ENCODE measurements around the gene FOXK1. TPM values are rescaled to one million over a fixed set of nuclear protein-coding genes. Genes with fewer than 3 reads are reported as not detected.

FOXK1 gene
- total RNA-seq, 1 donor from 2014 or later, result 35.6 TPM

DNA sequence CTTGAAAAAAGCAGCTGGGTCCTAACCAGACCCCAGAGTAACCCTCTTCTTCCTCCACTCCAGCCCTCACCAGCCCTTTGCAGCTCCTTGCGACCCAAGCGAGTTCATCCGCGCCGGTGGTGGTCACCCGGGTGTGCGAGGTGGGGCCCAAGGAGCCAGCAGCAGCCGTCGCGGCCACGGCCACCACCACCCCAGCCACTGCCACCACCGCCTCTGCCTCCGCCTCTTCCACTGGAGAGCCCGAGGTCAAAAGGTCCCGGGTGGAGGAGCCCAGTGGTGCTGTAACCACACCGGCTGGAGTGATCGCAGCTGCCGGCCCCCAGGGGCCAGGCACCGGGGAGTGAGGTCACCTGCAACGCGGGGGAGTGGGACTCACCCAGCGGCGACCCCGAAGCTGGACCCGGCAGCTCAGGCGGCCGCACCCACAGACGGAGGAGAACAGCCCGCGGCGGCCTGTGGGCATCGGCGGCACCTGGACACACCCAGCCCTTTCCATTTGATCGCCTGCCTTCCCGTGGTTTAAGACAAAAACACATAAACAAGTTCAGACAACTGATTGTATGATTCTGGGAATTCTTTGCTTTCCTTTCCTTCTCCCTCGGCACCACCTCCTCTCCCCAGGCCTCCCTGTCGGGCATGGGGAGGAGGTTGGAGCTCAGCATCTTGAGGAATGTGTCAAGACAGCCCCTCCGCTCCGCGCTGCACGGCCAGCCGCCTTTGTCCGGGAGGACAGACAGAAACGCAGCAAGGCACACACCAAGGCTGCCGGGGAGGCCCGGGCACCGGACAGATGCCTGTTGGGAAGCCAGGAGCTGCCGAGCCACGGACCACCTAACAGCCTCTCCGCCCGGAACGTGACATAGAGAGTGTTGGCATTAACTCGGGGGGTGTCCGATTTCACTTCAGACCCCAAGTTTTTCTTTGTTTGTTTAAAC is 80.3 kb downstream of the FOXK1 start:
- no peaks in the 10 kb centered on the region for H3K27me3 Mint-ChIP-seq (ENCODE audit: low read depth)
- no peak overlapping the region for H3K4me3 Mint-ChIP-seq (ENCODE audit: low read depth)
- H3K36me3 Mint-ChIP-seq (ENCODE audit: low read depth), result peaks cover 28% of the 10 kb centered on the region
- intact Hi-C loops (cut with micrococcal nuclease), result no loop called here
- no peak for DNase-seq (ENCODE audit: low spot score)
- H3K27ac Mint-ChIP-seq, result no peak overlapping the region
- H3K4me1 Mint-ChIP-seq (ENCODE audit: low read depth), result no peaks in the 10 kb centered on the region
- H3K9me3 Mint-ChIP-seq, result no peaks in the 10 kb centered on the region

DNA sequence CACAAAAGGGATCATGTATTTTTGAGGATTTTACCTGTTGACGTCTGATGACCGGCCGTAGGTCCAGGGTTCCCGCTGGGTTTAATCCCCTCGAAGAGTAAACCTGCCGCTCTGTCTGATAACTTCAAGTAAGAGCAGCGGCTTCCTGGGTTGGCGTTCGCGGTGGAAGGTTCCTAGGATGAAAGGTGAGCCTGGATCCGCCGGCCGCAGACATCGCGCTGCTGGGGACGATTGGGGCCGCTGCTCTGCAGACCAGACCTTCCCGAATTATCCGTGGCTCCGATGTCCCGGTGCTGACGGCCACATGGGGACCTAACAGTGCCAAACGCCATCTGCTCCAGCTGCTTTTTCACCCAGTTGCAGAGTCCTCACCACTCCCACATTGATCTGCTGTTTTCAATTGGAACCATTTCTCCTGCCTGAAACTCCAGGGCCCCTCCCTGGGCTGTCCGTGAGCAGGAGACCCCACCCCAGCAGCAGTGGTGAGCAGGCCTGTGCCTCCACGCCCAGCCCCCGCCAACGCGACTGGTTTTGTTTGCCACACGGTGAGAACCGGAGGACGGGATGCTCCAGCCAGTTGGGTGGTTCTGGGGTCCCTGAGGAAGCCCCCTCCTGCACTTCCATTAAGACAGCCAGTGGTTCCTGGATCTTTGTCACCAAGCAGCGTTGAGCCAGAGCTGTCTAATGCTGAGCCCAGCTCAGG is 81.1 kb downstream of the FOXK1 start:
- intact Hi-C loops (cut with micrococcal nuclease), result no loop called here
- no peak for DNase-seq (ENCODE audit: low spot score)

DNA sequence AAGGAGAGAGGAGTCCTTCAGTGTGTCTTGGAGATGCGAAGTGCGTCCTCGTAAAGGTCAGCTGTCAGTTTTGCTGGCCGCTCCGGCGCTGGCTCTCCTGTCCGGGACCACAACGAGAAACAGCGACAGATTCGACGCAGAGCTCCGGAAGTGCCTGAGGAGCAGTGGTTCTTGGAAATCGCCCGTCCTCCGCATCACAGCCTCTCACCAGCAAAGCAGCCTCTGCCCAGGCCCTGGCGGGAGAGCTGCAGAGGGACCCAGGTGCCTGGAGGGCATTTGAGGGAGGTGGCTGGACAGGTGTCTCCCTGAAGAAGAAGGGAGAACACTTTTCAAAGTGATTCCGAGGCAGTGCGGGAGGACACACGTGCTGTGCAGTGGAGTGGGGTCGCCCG is 81.7 kb downstream of the FOXK1 start:
- H3K4me3 Mint-ChIP-seq (ENCODE audit: low read depth), result no peak overlapping the region
- intact Hi-C loops (cut with micrococcal nuclease), result no loop called here
- no peaks in the 10 kb centered on the region for H3K4me1 Mint-ChIP-seq (ENCODE audit: low read depth)

More for the DNA sequence above, 81.1 kb downstream of the FOXK1 start:
- Mint-ChIP-seq H3K27me3 (ENCODE audit: low read depth) (no peaks in the 10 kb centered on the region), H3K9me3 (no peaks in the 10 kb centered on the region), H3K4me1 (ENCODE audit: low read depth) (no peaks in the 10 kb centered on the region), H3K27ac (no peak overlapping the region), H3K36me3 (ENCODE audit: low read depth) (peaks cover 28% of the 10 kb centered on the region), H3K4me3 (ENCODE audit: low read depth) (no peak overlapping the region)

DNA sequence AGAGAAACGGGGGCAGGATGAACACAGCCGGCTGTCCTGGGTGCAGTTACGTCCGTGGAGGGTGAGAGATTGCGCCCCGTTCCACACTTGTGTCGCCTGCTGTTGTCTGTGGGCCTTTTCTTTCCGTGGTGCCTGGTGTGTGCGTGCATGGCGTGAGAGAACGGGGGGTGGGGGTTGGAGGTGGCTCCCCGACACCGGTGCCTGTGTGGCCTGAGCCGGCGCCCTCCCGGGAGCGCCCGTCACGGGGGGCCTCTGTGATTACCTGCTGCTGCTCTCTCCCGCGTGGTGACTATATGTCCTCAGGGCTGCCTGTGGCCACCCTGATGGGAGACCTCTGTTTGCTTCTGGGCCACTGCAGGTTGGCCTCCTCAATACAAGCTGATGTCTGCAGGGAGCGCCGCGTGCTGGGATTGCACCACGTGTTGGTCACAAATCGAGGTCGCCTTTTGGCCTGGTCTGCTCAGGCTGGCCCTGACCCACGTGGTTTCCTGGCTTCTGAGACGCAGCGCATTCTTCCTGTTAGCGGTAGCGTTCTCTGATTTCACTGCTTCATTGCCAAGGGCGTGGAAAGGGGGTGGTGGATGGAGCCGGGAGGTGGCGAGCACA is 82.4 kb downstream of the FOXK1 start:
- Mint-ChIP-seq H3K4me1 (ENCODE audit: low read depth) (no peaks in the 10 kb centered on the region), H3K27me3 (ENCODE audit: low read depth) (no peaks in the 10 kb centered on the region), H3K27ac (no peak overlapping the region), H3K4me3 (ENCODE audit: low read depth) (no peak overlapping the region), H3K36me3 (ENCODE audit: low read depth) (peaks cover 27% of the 10 kb centered on the region), H3K9me3 (no peaks in the 10 kb centered on the region)
- no peak for DNase-seq (ENCODE audit: low spot score)
- intact Hi-C loops (cut with micrococcal nuclease), result no loop called here

More for the DNA sequence above, 81.7 kb downstream of the FOXK1 start:
- no peak for DNase-seq (ENCODE audit: low spot score)
- Mint-ChIP-seq H3K27ac (no peak overlapping the region), H3K36me3 (ENCODE audit: low read depth) (peaks cover 28% of the 10 kb centered on the region), H3K9me3 (no peaks in the 10 kb centered on the region), H3K27me3 (ENCODE audit: low read depth) (no peaks in the 10 kb centered on the region)

DNA sequence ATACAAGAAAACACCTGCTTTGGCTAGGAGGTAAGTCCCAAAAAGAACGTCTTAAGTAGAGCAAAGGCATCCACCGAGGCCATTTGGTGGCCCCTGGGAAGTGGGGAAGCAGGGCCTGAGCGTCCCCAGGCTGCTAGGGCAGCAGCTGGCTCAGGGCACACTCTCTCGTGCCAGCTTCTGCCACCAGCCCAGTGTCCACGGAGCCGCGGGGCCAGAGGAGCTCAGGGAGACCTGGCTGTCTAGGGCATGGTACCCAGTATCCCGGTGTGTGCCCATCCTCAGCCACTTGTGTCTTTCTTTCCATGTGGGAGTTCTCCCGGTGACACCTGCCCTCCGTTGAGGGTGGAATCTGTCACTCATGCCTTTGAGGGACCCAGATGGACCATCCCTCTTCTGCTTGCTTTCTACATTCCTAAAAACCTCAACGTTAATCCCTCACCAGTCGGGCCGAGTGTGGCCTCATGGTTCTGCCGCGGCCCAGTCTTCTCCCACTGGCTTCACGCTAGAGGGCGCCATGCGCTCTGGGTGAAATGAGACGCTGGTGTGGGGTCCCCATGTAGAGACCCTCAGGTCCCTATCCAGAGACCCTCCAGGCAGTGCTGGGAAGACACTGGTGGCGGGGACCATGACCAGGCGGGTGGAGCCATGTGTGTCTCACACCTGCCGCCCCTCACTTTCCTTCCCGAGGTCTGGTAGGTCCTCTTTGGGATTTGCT is 83.8 kb downstream of the FOXK1 start:
- no peak overlapping the region for H3K27ac Mint-ChIP-seq
- intact Hi-C loops (cut with micrococcal nuclease), result no loop called here
- no peaks in the 10 kb centered on the region for H3K27me3 Mint-ChIP-seq (ENCODE audit: low read depth)
- DNase-seq (ENCODE audit: low spot score), result no peak
- no peak overlapping the region for H3K4me3 Mint-ChIP-seq (ENCODE audit: low read depth)
- peaks cover 20% of the 10 kb centered on the region for H3K36me3 Mint-ChIP-seq (ENCODE audit: low read depth)
- no peaks in the 10 kb centered on the region for H3K9me3 Mint-ChIP-seq
- no peaks in the 10 kb centered on the region for H3K4me1 Mint-ChIP-seq (ENCODE audit: low read depth)

DNA sequence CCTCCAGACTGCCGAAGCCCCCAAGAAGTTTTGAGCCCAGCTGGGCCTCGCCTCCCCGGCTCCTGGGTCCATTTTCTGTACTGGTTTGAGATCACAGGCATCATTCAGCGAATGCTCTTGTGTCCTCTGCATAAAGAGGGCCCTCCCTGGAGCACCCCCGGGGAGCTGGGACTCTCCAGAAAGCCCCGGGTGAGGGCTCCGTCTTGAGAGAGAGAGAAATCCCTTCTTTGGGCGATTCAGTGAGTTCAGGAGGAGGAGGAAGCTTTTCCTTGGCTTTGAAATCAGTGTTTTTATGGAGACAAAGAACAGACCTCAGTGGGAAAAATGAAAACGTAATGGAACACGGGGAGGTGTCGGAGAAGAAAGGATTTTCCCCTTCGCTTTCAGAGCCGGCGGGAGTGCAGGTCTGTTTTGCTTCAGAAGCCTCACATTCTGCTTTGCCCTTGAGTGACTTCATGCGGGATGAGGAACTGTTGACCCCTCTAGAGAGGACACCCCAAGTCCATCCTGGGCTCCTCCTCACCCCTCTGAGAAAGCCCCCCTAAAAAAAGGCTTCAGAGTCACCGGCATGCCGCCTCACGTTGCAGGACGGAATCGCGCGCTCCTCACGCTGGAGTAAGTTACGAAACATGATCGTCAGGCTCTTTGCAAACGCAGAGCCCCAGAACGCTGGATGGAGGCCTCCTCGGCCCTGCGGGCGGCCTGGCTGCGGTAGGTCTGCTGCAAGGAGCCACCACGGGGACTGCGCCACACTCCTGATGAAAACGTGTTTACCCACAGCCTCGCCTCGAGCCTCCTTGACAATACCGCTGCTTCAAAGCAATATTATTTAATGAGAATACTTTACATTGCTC is 84.8 kb downstream of the FOXK1 start:
- Mint-ChIP-seq H3K4me3 (ENCODE audit: low read depth) (no peak overlapping the region), H3K27ac (no peak overlapping the region), H3K4me1 (ENCODE audit: low read depth) (no peaks in the 10 kb centered on the region), H3K36me3 (ENCODE audit: low read depth) (peaks cover 12% of the 10 kb centered on the region), H3K27me3 (ENCODE audit: low read depth) (no peaks in the 10 kb centered on the region), H3K9me3 (no peaks in the 10 kb centered on the region)
- intact Hi-C loops (cut with micrococcal nuclease), result no loop called here
- no peak for DNase-seq (ENCODE audit: low spot score)

DNA sequence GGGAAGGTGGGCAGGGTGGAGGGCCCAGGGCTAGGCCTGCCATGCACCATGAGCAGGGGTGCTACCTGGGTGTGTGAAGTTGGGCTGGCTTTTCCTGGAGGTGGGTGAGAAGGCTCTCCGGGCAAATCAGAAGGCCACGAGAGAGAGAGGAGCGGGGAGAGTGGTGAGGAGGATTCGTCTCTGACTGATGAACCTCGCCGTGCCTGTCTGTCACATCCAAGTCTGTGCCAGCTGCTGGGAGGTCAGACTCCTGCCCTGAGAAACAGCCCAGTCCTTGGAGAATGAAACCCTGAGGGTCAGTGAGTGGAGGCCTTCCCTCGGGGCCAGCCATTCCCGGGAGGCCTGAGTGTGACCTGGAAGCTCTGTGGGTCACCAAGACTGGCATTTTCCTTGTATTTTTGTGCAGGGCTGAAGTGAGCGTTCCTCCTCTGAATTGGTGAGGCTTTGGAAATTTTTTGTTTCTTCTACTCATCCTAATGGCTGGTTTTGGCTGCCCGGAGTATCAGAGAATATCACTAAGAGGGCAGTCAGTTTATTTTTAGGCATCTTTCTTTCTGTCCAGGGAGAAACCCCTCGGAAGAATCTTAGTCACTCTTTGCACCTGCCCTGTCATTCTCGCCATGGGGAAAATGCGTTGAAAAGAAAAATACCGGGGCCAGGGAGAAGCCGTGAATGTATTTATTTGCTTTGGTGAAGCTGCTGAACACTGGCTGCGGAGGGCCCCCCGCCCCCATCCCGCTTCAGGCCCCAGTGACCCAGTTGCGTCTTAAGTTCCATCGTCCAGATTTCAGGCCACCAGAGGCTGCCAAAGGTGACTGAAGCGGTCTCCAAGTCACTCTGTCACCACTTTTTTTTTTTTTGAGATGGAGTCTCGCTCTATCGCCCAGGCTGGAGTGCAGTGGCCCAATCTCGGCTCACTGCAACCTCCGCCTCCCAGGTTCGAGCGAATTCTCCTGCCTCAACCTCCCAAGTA is 86.8 kb downstream of the FOXK1 start:
- DNase-seq (ENCODE audit: low spot score), result no peak
- no peak overlapping the region for H3K27ac Mint-ChIP-seq
- H3K36me3 Mint-ChIP-seq (ENCODE audit: low read depth), result no peaks in the 10 kb centered on the region
- no peaks in the 10 kb centered on the region for H3K9me3 Mint-ChIP-seq
- intact Hi-C loops (cut with micrococcal nuclease), result no loop called here
- H3K4me3 Mint-ChIP-seq (ENCODE audit: low read depth), result no peak overlapping the region
- H3K4me1 Mint-ChIP-seq (ENCODE audit: low read depth), result no peaks in the 10 kb centered on the region
- H3K27me3 Mint-ChIP-seq (ENCODE audit: low read depth), result no peaks in the 10 kb centered on the region

DNA sequence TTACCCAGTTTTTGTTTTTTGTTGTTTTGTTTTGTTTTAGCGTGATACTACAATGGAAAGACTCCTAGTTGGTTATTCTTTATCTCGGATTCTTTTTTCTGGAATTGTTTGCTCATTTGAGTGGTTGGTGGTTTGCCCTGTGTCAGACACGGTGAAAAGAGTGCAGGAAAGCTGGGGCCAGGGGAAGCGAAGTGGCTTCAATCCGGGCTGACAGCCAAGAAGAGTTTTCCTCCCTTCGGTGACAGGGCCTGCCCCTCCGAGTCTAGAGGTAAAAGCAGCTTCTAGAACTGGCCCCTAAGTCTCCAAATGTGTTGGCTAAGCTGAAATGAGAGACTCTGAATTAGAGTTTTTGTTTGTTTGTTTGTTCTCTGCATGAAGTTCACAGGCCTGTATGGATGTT is 87.7 kb downstream of the FOXK1 start:
- Mint-ChIP-seq H3K9me3 (no peaks in the 10 kb centered on the region), H3K4me3 (ENCODE audit: low read depth) (no peak overlapping the region), H3K27me3 (ENCODE audit: low read depth) (no peaks in the 10 kb centered on the region), H3K36me3 (ENCODE audit: low read depth) (no peaks in the 10 kb centered on the region), H3K4me1 (ENCODE audit: low read depth) (peaks cover 8% of the 10 kb centered on the region), H3K27ac (no peak overlapping the region)
- DNase-seq (ENCODE audit: low spot score), result no peak
- intact Hi-C loops (cut with micrococcal nuclease), result no loop called here

DNA sequence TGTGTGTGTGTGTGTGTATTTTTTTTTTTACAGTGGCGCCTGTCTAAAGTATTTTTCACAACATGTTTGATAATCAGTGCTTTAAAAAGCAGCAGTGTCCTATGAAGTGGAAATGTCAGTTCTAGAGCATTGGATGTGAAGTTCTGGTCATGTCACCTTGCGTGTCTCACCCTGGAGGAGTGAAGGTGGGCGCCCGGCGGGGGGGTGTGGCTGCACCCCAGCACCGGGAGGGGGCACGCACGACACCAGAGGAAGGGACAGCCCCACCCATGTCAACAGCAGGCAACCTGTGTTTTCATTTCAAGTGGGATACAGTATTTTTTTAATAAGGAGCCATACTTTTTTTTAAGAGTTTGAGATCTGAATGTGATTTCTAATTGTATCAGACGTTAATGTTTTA is 88.8 kb downstream of the FOXK1 start:
- no peaks in the 10 kb centered on the region for H3K27me3 Mint-ChIP-seq (ENCODE audit: low read depth)
- H3K27ac Mint-ChIP-seq, result no peak overlapping the region
- peaks cover 12% of the 10 kb centered on the region for H3K4me1 Mint-ChIP-seq (ENCODE audit: low read depth)
- no peaks in the 10 kb centered on the region for H3K9me3 Mint-ChIP-seq
- intact Hi-C loops (cut with micrococcal nuclease), result no loop called here
- DNase-seq (ENCODE audit: low spot score), result no peak
- peaks cover 5% of the 10 kb centered on the region for H3K36me3 Mint-ChIP-seq (ENCODE audit: low read depth)
- H3K4me3 Mint-ChIP-seq (ENCODE audit: low read depth), result no peak overlapping the region

DNA sequence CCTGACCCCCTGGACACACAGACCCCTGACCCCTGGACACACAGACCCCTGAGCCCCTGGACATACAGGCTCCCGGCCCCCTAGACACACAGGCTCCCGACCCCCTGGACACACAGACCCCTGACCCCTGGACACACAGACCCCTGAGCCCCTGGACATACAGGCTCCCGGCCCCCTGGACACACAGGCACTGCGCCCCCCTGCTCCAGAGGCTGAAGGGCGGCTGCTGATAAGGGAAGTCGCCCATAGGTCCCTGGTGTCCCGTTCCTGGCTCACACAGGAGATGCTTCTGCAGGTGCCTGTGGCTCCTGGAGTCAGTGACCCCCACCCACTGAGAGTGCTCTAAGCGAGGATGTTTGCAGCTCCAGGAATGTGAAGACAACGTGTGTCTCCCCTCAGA is 89.6 kb downstream of the FOXK1 start:
- peaks cover 17% of the 10 kb centered on the region for H3K4me1 Mint-ChIP-seq (ENCODE audit: low read depth)
- no peaks in the 10 kb centered on the region for H3K27me3 Mint-ChIP-seq (ENCODE audit: low read depth)
- DNase-seq (ENCODE audit: low spot score), result no peak
- no peak overlapping the region for H3K27ac Mint-ChIP-seq
- H3K4me3 Mint-ChIP-seq (ENCODE audit: low read depth), result no peak overlapping the region
- peaks cover 8% of the 10 kb centered on the region for H3K36me3 Mint-ChIP-seq (ENCODE audit: low read depth)
- no peaks in the 10 kb centered on the region for H3K9me3 Mint-ChIP-seq
- intact Hi-C loops (cut with micrococcal nuclease), result no loop called here

DNA sequence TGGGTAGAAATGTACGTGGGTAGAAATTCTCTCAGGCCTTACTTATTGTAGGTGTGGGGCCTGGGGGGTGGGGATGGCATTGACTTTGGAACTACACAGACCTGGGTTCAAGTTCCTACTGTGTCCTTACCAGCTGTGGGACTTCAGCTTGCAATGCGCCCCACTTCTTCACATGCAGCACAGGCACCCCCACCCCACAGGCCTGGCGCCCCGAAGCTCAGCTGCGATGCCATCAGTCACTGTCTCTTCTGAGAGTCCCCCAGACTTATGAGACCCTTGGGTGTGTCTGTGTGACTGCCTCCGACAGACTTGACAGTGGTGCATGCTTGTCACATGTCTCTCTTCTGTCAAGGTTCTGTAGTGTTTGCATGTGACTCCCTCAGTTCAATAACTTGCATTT is 90.2 kb downstream of the FOXK1 start:
- peaks cover 21% of the 10 kb centered on the region for H3K4me1 Mint-ChIP-seq (ENCODE audit: low read depth)
- no peak for DNase-seq (ENCODE audit: low spot score)
- no peaks in the 10 kb centered on the region for H3K9me3 Mint-ChIP-seq
- H3K4me3 Mint-ChIP-seq (ENCODE audit: low read depth), result no peak overlapping the region
- intact Hi-C loops (cut with micrococcal nuclease), result no loop called here
- no peaks in the 10 kb centered on the region for H3K27me3 Mint-ChIP-seq (ENCODE audit: low read depth)
- no peak overlapping the region for H3K27ac Mint-ChIP-seq
- peaks cover 12% of the 10 kb centered on the region for H3K36me3 Mint-ChIP-seq (ENCODE audit: low read depth)

Data from activated T-helper 2 cell treated with anti-CD3 and anti-CD28 coated beads, Interferon-gamma antibody, Interleukin-2, Interleukin-4, amounts not matched to agents 10 μg/mL and 5 μg/mL and 100 μg/mL, durations not matched to agents 14 hours and 24 hours and 36 hours (primary cell).